Upper lobe of right lung (tissue), 1 donor: Measurements from ENCODE around the gene RAB40C. TPM values are rescaled to one million over a fixed set of nuclear protein-coding genes. Genes with fewer than 3 reads are reported as not detected.

Experiments
- ATAC-seq: fragments of 200-7000 bp; cut with Tn5 transposase; one replicate; pipeline ENCODE4 v1.9.1; 2020; ENCODE audit warnings: mild to moderate bottlenecking, moderate library complexity
- DNase-seq: peaks from one replicate; pipeline ENCODE4 v3.0.0-alpha.2; 2020
- H3K27ac ChIP-seq: fragments of 200-600 bp; one replicate; pipeline ENCODE4 v1.8.0; 2022
- H3K27me3 ChIP-seq: fragments of 200-600 bp; one replicate; pipeline ENCODE4 v1.8.0; 2022; ENCODE audit warnings: mild to moderate bottlenecking
- H3K36me3 ChIP-seq: fragments of 200-600 bp; one replicate; pipeline ENCODE4 v1.8.0; 2022
- H3K4me1 ChIP-seq: fragments of 200-600 bp; one replicate; pipeline ENCODE4 v1.8.0; 2022
- H3K4me3 ChIP-seq: fragments of 200-600 bp; one replicate; pipeline ENCODE4 v1.8.0; 2022; ENCODE audit warnings: mild to moderate bottlenecking
- H3K9me3 ChIP-seq: fragments of 200-600 bp; one replicate; pipeline ENCODE4 v1.8.0; 2022
- CTCF ChIP-seq: fragments of 200-600 bp; IDR thresholded peaks from one replicate; pipeline ENCODE4 v1.8.0; 2022; ENCODE audit warnings: antibody characterized with exemption
- intact Hi-C: fragments of 100-400 bp; cut with DNase I; formaldehyde crosslinking; loops from one replicate; pipeline ENCODE4 v1.11.0; 2022
- total RNA-seq: library from RNA; stranded (reverse); fragmentation: NEBNext Ultra II Directional; extraction: Animal tissue kit (Norgen Biotek cat#: 25700); gene quantifications from one replicate; pipeline ENCODE4 v1.2.1, GENCODE V29; 2021
- donor health status: DM: no; HTN: yes; CAD: no; lungs with severe emphysema.

Gene RAB40C
- total RNA-seq, 1 donor from 2014 or later: 47.6 TPM

GRCh38 chr16:576197-576822 is 13.6 kb upstream of the RAB40C start:
- ATAC-seq: no peak
- TF ChIP-seq CTCF: no peak
- Histone ChIP-seq H3K4me1 (no peaks in the 10 kb centered on the region), H3K27ac (no peak overlapping the region), H3K27me3 (no peaks in the 10 kb centered on the region), H3K9me3 (no peaks in the 10 kb centered on the region), H3K4me3 (no peak overlapping the region), H3K36me3 (peaks cover 16% of the 10 kb centered on the region)
- intact Hi-C loops: no loop called here
- no peak for DNase-seq

GRCh38 chr16:576823-577201 is 13.1 kb upstream of the RAB40C start:
- Histone ChIP-seq H3K27me3 (no peaks in the 10 kb centered on the region), H3K4me3 (no peak overlapping the region), H3K36me3 (peaks cover 16% of the 10 kb centered on the region), H3K27ac (no peak overlapping the region), H3K9me3 (no peaks in the 10 kb centered on the region), H3K4me1 (no peaks in the 10 kb centered on the region)
- no peak for ATAC-seq
- no peak for TF ChIP-seq CTCF
- DNase-seq: no peak
- intact Hi-C loops: no loop called here

- intact Hi-C loops: no loop called here
- no peak for TF ChIP-seq CTCF
- DNase-seq (no peak), ATAC-seq (no peak)
- Histone ChIP-seq H3K27ac (no peak overlapping the region), H3K36me3 (peaks cover 16% of the 10 kb centered on the region), H3K4me1 (no peaks in the 10 kb centered on the region), H3K27me3 (no peaks in the 10 kb centered on the region), H3K4me3 (no peak overlapping the region), H3K9me3 (no peaks in the 10 kb centered on the region)
Observed at GRCh38 chr16:577796-578195, 12.1 kb upstream of the RAB40C start.

GRCh38 chr16:578232-578869 is 11.5 kb upstream of the RAB40C start:
- no peak for TF ChIP-seq CTCF
- H3K27ac ChIP-seq: no peak overlapping the region
- H3K4me1 ChIP-seq: no peaks in the 10 kb centered on the region
- no peak overlapping the region for H3K4me3 ChIP-seq
- no peaks in the 10 kb centered on the region for H3K27me3 ChIP-seq
- peaks cover 16% of the 10 kb centered on the region for H3K36me3 ChIP-seq
- intact Hi-C loops: no loop called here
- no peaks in the 10 kb centered on the region for H3K9me3 ChIP-seq
- ATAC-seq: no peak
- DNase-seq: no peak

GRCh38 chr16:578870-579405 is 10.9 kb upstream of the RAB40C start:
- intact Hi-C loops: no loop called here
- DNase-seq (peak; percentile 91), ATAC-seq (peak; percentile 92)
- Histone ChIP-seq H3K36me3 (peaks cover 16% of the 10 kb centered on the region), H3K27ac (no peak overlapping the region), H3K9me3 (no peaks in the 10 kb centered on the region), H3K4me1 (no peaks in the 10 kb centered on the region), H3K27me3 (no peaks in the 10 kb centered on the region), H3K4me3 (no peak overlapping the region)
- TF ChIP-seq CTCF: peak; percentile 85
